Endodermal cell (in vitro differentiated cells): Measurements from ENCODE around the gene RAB27B. TPM values are rescaled to one million over a fixed set of nuclear protein-coding genes. Genes with fewer than 3 reads are reported as not detected.

ENCODE experiments used
- DNase-seq: peaks from one replicate; pipeline ENCODE4 v3.0.0-alpha.2; 2017
- H3K27ac ChIP-seq: 2 replicates; pipeline ENCODE4 v1.5.1; 2013; ENCODE audit warnings: mild to moderate bottlenecking, low read depth, low read length, moderate library complexity
- H3K27me3 ChIP-seq: 2 replicates; pipeline ENCODE4 v1.6.1; 2013; ENCODE audit warnings: mild to moderate bottlenecking, low read length, moderate library complexity; ENCODE audit not compliant: insufficient read depth, control insufficient read depth, poor library complexity, severe bottlenecking
- H3K36me3 ChIP-seq: 2 replicates; pipeline ENCODE4 v1.7.0; 2013; ENCODE audit warnings: mild to moderate bottlenecking, low read length, moderate library complexity; ENCODE audit not compliant: control insufficient read depth, insufficient read depth
- H3K4me1 ChIP-seq: one replicate; pipeline ENCODE4 v1.7.0; 2013; ENCODE audit warnings: low read length; ENCODE audit not compliant: control insufficient read depth, insufficient read depth
- H3K4me3 ChIP-seq: 2 replicates; pipeline ENCODE4 v1.5.1; 2013; ENCODE audit warnings: mild to moderate bottlenecking, low read length, moderate library complexity
- H3K9ac ChIP-seq: 2 replicates; pipeline ENCODE4 v1.6.1; 2013; ENCODE audit warnings: mild to moderate bottlenecking, low read length, moderate library complexity; ENCODE audit not compliant: poor library complexity, severe bottlenecking; ENCODE audit errors: extremely low read depth
- H3K9me3 ChIP-seq: 2 replicates; pipeline ENCODE4 v1.6.1; 2013; ENCODE audit warnings: mild to moderate bottlenecking, low read length, moderate library complexity; ENCODE audit not compliant: control insufficient read depth
- H3K27ac Mint-ChIP-seq: 2 replicates; pipeline ENCODE4 v1.8.0; 2020; ENCODE audit warnings: mixed read lengths
- H3K27me3 Mint-ChIP-seq: 2 replicates; pipeline ENCODE4 v1.8.0; 2021; ENCODE audit warnings: mild to moderate bottlenecking, mixed read lengths; ENCODE audit not compliant: insufficient read depth
- H3K36me3 Mint-ChIP-seq: 2 replicates; pipeline ENCODE4 v1.8.0; 2020; ENCODE audit warnings: low read depth, mixed read lengths
- H3K4me1 Mint-ChIP-seq: 2 replicates; pipeline ENCODE4 v1.8.0; 2020; ENCODE audit warnings: mixed read lengths
- H3K4me3 Mint-ChIP-seq: 2 replicates; pipeline ENCODE4 v1.8.0; 2020; ENCODE audit warnings: mild to moderate bottlenecking, moderate library complexity, mixed read lengths
- H3K9me3 Mint-ChIP-seq: 2 replicates; pipeline ENCODE4 v1.8.0; 2020; ENCODE audit warnings: mild to moderate bottlenecking, mixed read lengths
- CTCF ChIP-seq: fragments of 200-600 bp; sonication (generic); conservative IDR thresholded peaks from 2 replicates; pipeline ENCODE4 v1.5.0; 2021; ENCODE audit warnings: antibody characterized with exemption, mild to moderate bottlenecking
- WGBS, 2 experiments: methylation state at CpG; one replicate each; pipeline versions ENCODE4 v1.1.5 to v1.1.7; 2013; ENCODE audit warnings: missing lambda C conversion rate in 2 of 2, mixed read lengths in 1 of 2; ENCODE audit not compliant: insufficient coverage in 1 of 2, insufficient read length in 1 of 2; 5-methylcytosine and 5-hydroxymethylcytosine counted together
- total RNA-seq, 2 donors: library from RNA; stranded (reverse); fragmentation: NEBNext Ultra II Directional in 1 of 2; extraction: Animal tissue kit (Norgen Biotek cat#: 25700) in 1 of 2; gene quantifications; 2 replicates in 1 of 2; 3 replicates in 1 of 2; pipeline ENCODE4 v1.2.1, GENCODE V29; 2021

RAB27B gene
- total RNA-seq, 2 donors from 2014 or later = 0.40 to 0.99 TPM

- peaks cover 8% of the 10 kb centered on the region for H3K4me1 Mint-ChIP-seq
- Histone ChIP-seq H3K9me3 (peaks cover 5% of the 10 kb centered on the region), H3K9ac (no peak overlapping the region), H3K4me3 (no peak overlapping the region), H3K27me3 (no peaks in the 10 kb centered on the region), H3K4me1 (peaks cover 2% of the 10 kb centered on the region), H3K27ac (no peak overlapping the region), H3K36me3 (no peaks in the 10 kb centered on the region)
- H3K27ac Mint-ChIP-seq = no peak overlapping the region
- H3K9me3 Mint-ChIP-seq = peaks cover 6% of the 10 kb centered on the region
- no peak for TF ChIP-seq CTCF
- 85 to 90% methylated on average over 1 to 2 of the region's 2 CpGs for WGBS, 2 experiments
- DNase-seq = no peak
- no peaks in the 10 kb centered on the region for H3K36me3 Mint-ChIP-seq
- no peaks in the 10 kb centered on the region for H3K27me3 Mint-ChIP-seq
- H3K4me3 Mint-ChIP-seq = no peak overlapping the region
These were observed 45.6 kb downstream of the RAB27B start for GRCh38 chr18:54873884-54874255.

GRCh38 chr18:54875063-54875462, 46.8 kb downstream of the RAB27B start:
- no peak for DNase-seq
- TF ChIP-seq CTCF = no peak
- no peaks in the 10 kb centered on the region for H3K36me3 ChIP-seq
- H3K27ac ChIP-seq = no peak overlapping the region
- H3K27me3 ChIP-seq = no peaks in the 10 kb centered on the region
- H3K4me1 Mint-ChIP-seq = peaks cover 18% of the 10 kb centered on the region
- H3K9me3 ChIP-seq = peaks cover 5% of the 10 kb centered on the region
- peaks cover 6% of the 10 kb centered on the region for H3K9me3 Mint-ChIP-seq
- 96 to 97% methylated on average over 3 of the region's 3 CpGs for WGBS, 2 experiments
- no peak overlapping the region for H3K4me3 Mint-ChIP-seq
- no peaks in the 10 kb centered on the region for H3K36me3 Mint-ChIP-seq
- no peaks in the 10 kb centered on the region for H3K27me3 Mint-ChIP-seq
- H3K27ac Mint-ChIP-seq = no peak overlapping the region
- H3K4me3 ChIP-seq = no peak overlapping the region
- H3K4me1 ChIP-seq = peaks cover 13% of the 10 kb centered on the region
- H3K9ac ChIP-seq = no peak overlapping the region

- Mint-ChIP-seq H3K27me3 (no peaks in the 10 kb centered on the region), H3K27ac (no peak overlapping the region), H3K4me3 (no peak overlapping the region), H3K4me1 (peaks cover 35% of the 10 kb centered on the region), H3K36me3 (no peaks in the 10 kb centered on the region), H3K9me3 (peaks cover 6% of the 10 kb centered on the region)
- WGBS, 2 experiments = 94 to 100% methylated on average over 1 of the region's 1 CpG
- Histone ChIP-seq H3K27me3 (no peaks in the 10 kb centered on the region), H3K4me1 (peaks cover 23% of the 10 kb centered on the region), H3K36me3 (no peaks in the 10 kb centered on the region), H3K9me3 (peaks cover 5% of the 10 kb centered on the region), H3K27ac (no peak overlapping the region), H3K4me3 (no peak overlapping the region), H3K9ac (no peak overlapping the region)
- DNase-seq = no peak
- TF ChIP-seq CTCF = no peak
These were observed 48.8 kb downstream of the RAB27B start for GRCh38 chr18:54877076-54877475.
